ENCODE measurements around the gene RAPSN.

DNA sequence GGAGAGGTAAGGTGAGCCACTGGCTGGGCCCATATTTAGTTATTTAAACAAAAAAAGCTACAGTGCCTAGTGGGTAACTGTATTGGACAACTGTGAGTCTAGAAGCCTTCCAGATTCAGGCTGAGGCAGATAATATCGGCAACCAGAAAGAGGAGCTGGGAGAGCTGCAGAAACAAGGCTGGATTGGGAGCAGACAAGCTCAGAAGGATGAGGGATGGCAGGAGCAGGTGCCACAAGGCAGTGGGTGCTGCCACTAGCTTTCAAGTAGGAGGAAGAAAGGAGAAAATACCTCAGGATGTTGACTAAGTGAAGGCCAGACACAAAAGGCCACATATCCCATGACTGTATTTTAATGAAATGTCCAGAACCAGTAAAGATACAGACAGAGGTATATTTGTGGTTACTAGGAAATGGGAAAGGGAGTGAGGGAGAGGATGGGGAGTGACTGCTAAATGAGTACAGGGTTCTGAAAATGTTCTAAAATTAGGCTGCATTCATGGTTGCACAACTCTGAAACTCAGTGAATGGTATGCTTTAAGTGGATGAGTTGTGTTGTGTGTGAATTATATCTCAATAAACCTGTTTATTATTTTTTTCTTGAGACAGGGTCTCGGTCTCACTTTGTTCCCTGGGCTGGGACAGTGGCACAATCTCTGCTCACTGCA is 11.8 kb upstream of the RAPSN start:
- TF ChIP-seq CTCF (IDR thresholded peaks at IDR 0.05) = no peak
- TF ChIP-seq POLR2A (IDR thresholded peaks at IDR 0.05) = no peak
